GM18502 (cell line): ENCODE results near the gene CERK.
A peak's percentile ranks its signal among the peaks of the same experiment; 100 is the strongest.

Experiments used
- ATAC-seq: cut with Tn5 transposase; IDR thresholded peaks from one replicate; pipeline ENCODE4 v1.9.1; 2021; ENCODE audit warnings: mild to moderate bottlenecking; ENCODE audit not compliant: unreplicated experiment, poor library complexity

Gene CERK

GRCh38 chr22:46750530-46750800 is 12.4 kb upstream of the CERK start:
- no peak for ATAC-seq

- ATAC-seq: no peak
These were observed 11.9 kb upstream of the CERK start for GRCh38 chr22:46749682-46750529.

- no peak for ATAC-seq
These were observed 11.0 kb upstream of the CERK start for GRCh38 chr22:46748908-46749675.

- no peak for ATAC-seq
These were observed 10.3 kb upstream of the CERK start for GRCh38 chr22:46748206-46748907.

- ATAC-seq: no peak
These were observed 9.6 kb upstream of the CERK start for GRCh38 chr22:46747646-46748045.

- no peak for ATAC-seq
These were observed 8.6 kb upstream of the CERK start for GRCh38 chr22:46746620-46747019.

GRCh38 chr22:46746192-46746591 is 8.1 kb upstream of the CERK start:
- no peak for ATAC-seq

- ATAC-seq: no peak
These were observed 6.5 kb upstream of the CERK start for GRCh38 chr22:46744581-46744980.

- ATAC-seq: no peak
These were observed 4.6 kb upstream of the CERK start for GRCh38 chr22:46742576-46743221.

- no peak for ATAC-seq
These were observed 4.0 kb upstream of the CERK start for GRCh38 chr22:46741974-46742519.

- ATAC-seq: no peak
These were observed 3.1 kb upstream of the CERK start for GRCh38 chr22:46740910-46741780.

GRCh38 chr22:46739094-46739870 is 1.2 kb upstream of the CERK start:
- ATAC-seq: peak; percentile 18

GRCh38 chr22:46738647-46739093 is 618 bp upstream of the CERK start:
- peak; percentile 23 for ATAC-seq

- ATAC-seq: peak; percentile 32
These were observed 712 bp downstream of the CERK start for GRCh38 chr22:46737105-46737975.

- no peak for ATAC-seq
These were observed 1.3 kb downstream of the CERK start for GRCh38 chr22:46736705-46737104.

- ATAC-seq: no peak
These were observed 2.1 kb downstream of the CERK start for GRCh38 chr22:46735747-46736608.
